GM23248 (cell line): ENCODE results near the gene LAPTM5.

Source experiments
- EZH2 ChIP-seq: fragments of 200-600 bp; sonication (generic); IDR thresholded peaks from 2 replicates; pipeline ENCODE4 v1.6.1; 2018; ENCODE audit warnings: antibody characterized with exemption, mild to moderate bottlenecking; ENCODE audit not compliant: insufficient read depth, poor library complexity, severe bottlenecking
- EZH2phosphoT487 ChIP-seq: fragments of 200-600 bp; sonication (generic); IDR thresholded peaks from 2 replicates; pipeline ENCODE4 v1.6.1; 2018; ENCODE audit warnings: antibody characterized with exemption, moderate library complexity, mild to moderate bottlenecking, low read depth; ENCODE audit not compliant: insufficient read depth

- TF ChIP-seq EZH2, result no peak
- TF ChIP-seq EZH2phosphoT487, result no peak
These were observed 52.6 kb downstream of the LAPTM5 start for GRCh38 chr1:30704765-30705509.
